Measurements from ENCODE around the gene EMC6. TPM values are rescaled to one million over a fixed set of nuclear protein-coding genes. Genes with fewer than 3 reads are reported as not detected.
A peak's percentile ranks its signal among the peaks of the same experiment; 100 is the strongest.

Gene EMC6
- total RNA-seq, 1 donor = 13.8 TPM

DNA sequence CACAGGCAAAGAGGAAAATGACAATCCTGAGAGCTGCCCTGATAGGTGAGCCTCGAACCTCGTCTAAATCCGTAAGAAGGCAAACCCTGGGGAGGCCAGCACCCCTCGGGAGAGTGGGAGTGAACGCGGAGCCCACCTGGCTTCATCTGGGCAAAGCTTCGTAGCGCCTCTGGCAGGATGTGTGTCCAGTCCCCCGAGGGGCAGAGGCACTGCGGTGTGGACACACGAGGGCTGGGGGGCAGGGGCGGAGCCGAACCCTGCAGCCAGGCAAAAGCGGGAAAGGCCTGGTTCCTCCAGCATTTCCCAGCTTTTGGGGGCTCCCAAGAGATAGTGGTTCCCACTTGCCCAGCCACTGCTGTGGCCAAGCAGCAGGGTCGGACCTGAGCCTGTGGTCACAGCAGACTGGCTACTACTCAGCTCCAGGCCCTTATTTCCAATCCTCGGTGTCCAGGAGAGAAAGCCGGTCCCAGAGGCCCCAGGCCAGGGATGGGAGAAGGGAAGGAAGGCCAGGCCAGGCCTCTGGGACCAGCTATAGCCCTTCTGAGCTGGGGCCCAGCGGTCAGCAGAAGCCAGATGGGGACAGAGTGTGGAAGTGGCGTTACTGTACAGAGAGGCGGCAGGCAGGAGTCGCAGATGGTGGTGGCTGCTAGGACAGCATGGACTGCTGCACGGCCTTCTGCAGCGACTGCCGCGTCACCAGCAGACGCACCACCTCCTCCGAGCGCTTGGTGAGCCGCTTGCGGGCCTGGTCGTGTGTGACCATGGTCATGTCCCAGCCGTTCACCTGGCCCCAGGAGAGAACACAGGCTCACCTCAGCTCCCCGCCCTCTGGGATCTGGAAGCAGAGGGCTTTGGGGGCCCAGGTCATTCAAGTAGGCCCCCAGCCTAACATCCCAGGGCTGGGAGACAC is 5.3 kb upstream of the EMC6 start:
- Histone ChIP-seq H4K20me1 (ENCODE audit: insufficient read depth, low read length) (peaks cover 40% of the 10 kb centered on the region), H2AFZ (ENCODE audit: low read length) (no peak overlapping the region), H3K36me3 (ENCODE audit: insufficient read depth, low read length) (peaks cover 25% of the 10 kb centered on the region), H3K4me3 (ENCODE audit: insufficient read depth, low read length) (no peak overlapping the region), H3K9me3 (ENCODE audit: low read depth, low read length) (no peaks in the 10 kb centered on the region), H3K79me2 (ENCODE audit: insufficient read depth, low read length) (peaks cover 44% of the 10 kb centered on the region), H3K27me3 (ENCODE audit: insufficient read depth, low read length) (no peaks in the 10 kb centered on the region), H3K4me1 (ENCODE audit: insufficient read depth, low read length) (peaks cover 30% of the 10 kb centered on the region), H3K4me2 (ENCODE audit: insufficient read depth, low read length) (no peak overlapping the region), H3K27ac (ENCODE audit: low read depth, low read length) (no peak overlapping the region)
- peak; percentile 66 for DNase-seq (ENCODE audit: insufficient read length, low spot score, missing footprints)
- TF ChIP-seq, protein P1, sequence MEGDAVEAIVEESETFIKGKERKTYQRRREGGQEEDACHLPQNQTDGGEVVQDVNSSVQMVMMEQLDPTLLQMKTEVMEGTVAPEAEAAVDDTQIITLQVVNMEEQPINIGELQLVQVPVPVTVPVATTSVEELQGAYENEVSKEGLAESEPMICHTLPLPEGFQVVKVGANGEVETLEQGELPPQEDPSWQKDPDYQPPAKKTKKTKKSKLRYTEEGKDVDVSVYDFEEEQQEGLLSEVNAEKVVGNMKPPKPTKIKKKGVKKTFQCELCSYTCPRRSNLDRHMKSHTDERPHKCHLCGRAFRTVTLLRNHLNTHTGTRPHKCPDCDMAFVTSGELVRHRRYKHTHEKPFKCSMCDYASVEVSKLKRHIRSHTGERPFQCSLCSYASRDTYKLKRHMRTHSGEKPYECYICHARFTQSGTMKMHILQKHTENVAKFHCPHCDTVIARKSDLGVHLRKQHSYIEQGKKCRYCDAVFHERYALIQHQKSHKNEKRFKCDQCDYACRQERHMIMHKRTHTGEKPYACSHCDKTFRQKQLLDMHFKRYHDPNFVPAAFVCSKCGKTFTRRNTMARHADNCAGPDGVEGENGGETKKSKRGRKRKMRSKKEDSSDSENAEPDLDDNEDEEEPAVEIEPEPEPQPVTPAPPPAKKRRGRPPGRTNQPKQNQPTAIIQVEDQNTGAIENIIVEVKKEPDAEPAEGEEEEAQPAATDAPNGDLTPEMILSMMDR (IDR thresholded peaks at IDR 0.05; ENCODE audit: extremely low read depth, low read depth, low read length) = no peak

DNA sequence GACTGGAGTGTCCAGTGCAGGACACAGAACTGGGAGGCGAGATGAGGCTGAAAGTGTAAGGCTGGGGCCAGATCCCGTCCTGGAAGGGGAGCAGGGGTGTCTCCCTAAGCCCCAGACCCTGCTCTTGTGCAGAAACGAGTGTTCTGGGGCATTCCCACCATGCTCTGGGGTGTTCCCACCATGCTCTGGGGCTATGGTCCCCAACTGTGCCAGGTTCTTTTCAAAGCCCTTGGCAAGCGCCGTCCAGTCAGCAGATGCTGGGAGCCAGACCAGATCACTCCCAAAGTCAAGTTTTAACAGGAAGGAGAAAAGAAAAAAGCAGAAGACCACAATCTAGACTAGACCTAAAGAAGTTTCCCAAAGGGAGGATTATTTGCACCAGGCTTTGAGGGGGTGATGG is 2.8 kb upstream of the EMC6 start:
- Histone ChIP-seq H3K9me3 (ENCODE audit: low read depth, low read length) (no peaks in the 10 kb centered on the region), H3K79me2 (ENCODE audit: insufficient read depth, low read length) (peaks cover 63% of the 10 kb centered on the region), H3K4me2 (ENCODE audit: insufficient read depth, low read length) (no peak overlapping the region), H2AFZ (ENCODE audit: low read length) (no peak overlapping the region), H3K27me3 (ENCODE audit: insufficient read depth, low read length) (no peaks in the 10 kb centered on the region), H4K20me1 (ENCODE audit: insufficient read depth, low read length) (peaks cover 40% of the 10 kb centered on the region), H3K27ac (ENCODE audit: low read depth, low read length) (no peak overlapping the region), H3K4me1 (ENCODE audit: insufficient read depth, low read length) (peaks cover 25% of the 10 kb centered on the region), H3K36me3 (ENCODE audit: insufficient read depth, low read length) (peaks cover 27% of the 10 kb centered on the region), H3K4me3 (ENCODE audit: insufficient read depth, low read length) (no peak overlapping the region)
- DNase-seq (ENCODE audit: insufficient read length, low spot score, missing footprints) = peak; percentile 43
- TF ChIP-seq, protein P1 (IDR thresholded peaks at IDR 0.05; ENCODE audit: extremely low read depth, low read depth, low read length) = no peak

DNA sequence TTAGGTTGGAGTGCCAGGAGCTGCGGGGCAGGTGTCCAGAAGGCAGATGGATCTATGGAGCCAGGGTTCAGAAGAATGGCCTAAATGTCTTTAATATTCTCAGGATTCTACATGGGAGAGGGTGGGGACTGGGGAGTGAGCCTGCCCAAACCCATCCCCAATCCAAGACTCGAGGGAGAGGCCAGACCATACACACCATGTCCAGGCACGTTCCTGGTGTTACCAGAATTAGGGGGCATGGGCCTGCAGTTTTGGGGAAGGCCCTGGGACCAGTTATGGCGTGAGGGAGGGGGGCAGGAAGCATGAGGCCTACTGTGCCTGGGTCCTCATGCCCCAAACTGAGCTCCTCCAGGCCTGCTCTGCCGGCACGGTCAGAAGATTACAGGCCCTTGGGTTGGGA is 2.1 kb upstream of the EMC6 start:
- Histone ChIP-seq H3K36me3 (ENCODE audit: insufficient read depth, low read length) (peaks cover 27% of the 10 kb centered on the region), H3K4me2 (ENCODE audit: insufficient read depth, low read length) (peak overlapping the region; percentile 100)
- DNase-seq (ENCODE audit: insufficient read length, low spot score, missing footprints) = no peak

More for the DNA sequence above, 2.1 kb upstream of the EMC6 start:
- H3K27ac ChIP-seq (ENCODE audit: low read depth, low read length) = peak overlapping the region; percentile 8
- TF ChIP-seq, protein P1 (IDR thresholded peaks at IDR 0.05; ENCODE audit: extremely low read depth, low read depth, low read length) = no peak
- no peaks in the 10 kb centered on the region for H3K9me3 ChIP-seq (ENCODE audit: low read depth, low read length)
- no peak overlapping the region for H2AFZ ChIP-seq (ENCODE audit: low read length)
- peaks cover 42% of the 10 kb centered on the region for H4K20me1 ChIP-seq (ENCODE audit: insufficient read depth, low read length)
- H3K27me3 ChIP-seq (ENCODE audit: insufficient read depth, low read length) = no peaks in the 10 kb centered on the region
- H3K79me2 ChIP-seq (ENCODE audit: insufficient read depth, low read length) = peaks cover 63% of the 10 kb centered on the region
- peaks cover 25% of the 10 kb centered on the region for H3K4me1 ChIP-seq (ENCODE audit: insufficient read depth, low read length)
- H3K4me3 ChIP-seq (ENCODE audit: insufficient read depth, low read length) = peak overlapping the region; percentile 28
